HEK293 (cell line): ENCODE data around the gene ACADSB.

Source experiments
- ZNF18 ChIP-seq: fragments of 450-650 bp; formaldehyde crosslinking; IDR thresholded peaks from 2 replicates; pipeline ENCODE4 v1.5.1; 2016; ENCODE audit warnings: missing biosample characterization, missing genetic modification characterization
- ZNF549 ChIP-seq: fragments of 450-650 bp; IDR thresholded peaks from 2 replicates; pipeline ENCODE4 v1.5.1; 2018; ENCODE audit warnings: missing biosample characterization, missing genetic modification characterization, mild to moderate bottlenecking, inconsistent platforms, moderate library complexity
- ZNF664 ChIP-seq: fragments of 450-650 bp; formaldehyde crosslinking; IDR thresholded peaks from 2 replicates; pipeline ENCODE4 v1.5.1; 2016; ENCODE audit warnings: missing biosample characterization, missing genetic modification characterization
- ZNF701 ChIP-seq: fragments of 450-650 bp; formaldehyde crosslinking; IDR thresholded peaks from 2 replicates; pipeline ENCODE4 v1.5.1; 2016; ENCODE audit warnings: missing biosample characterization, missing genetic modification characterization

GRCh38 chr10:123011987-123012386, 3.2 kb downstream of the ACADSB start:
- TF ChIP-seq ZNF549 (tag by site-specific recombination) = no peak
- no peak for TF ChIP-seq ZNF18 (tag by site-specific recombination)
- TF ChIP-seq ZNF664 (tag by site-specific recombination) = no peak
- TF ChIP-seq ZNF701 (tag by site-specific recombination) = no peak
